Measurements from ENCODE around the gene FSD1L. TPM values are rescaled to one million over a fixed set of nuclear protein-coding genes. Genes with fewer than 3 reads are reported as not detected.

Gene FSD1L
- 1 to 10 TPM in 2 of 4 donors, under 1 TPM in 2; 0.23 to 2.2 (median 1.1) TPM for total RNA-seq

DNA sequence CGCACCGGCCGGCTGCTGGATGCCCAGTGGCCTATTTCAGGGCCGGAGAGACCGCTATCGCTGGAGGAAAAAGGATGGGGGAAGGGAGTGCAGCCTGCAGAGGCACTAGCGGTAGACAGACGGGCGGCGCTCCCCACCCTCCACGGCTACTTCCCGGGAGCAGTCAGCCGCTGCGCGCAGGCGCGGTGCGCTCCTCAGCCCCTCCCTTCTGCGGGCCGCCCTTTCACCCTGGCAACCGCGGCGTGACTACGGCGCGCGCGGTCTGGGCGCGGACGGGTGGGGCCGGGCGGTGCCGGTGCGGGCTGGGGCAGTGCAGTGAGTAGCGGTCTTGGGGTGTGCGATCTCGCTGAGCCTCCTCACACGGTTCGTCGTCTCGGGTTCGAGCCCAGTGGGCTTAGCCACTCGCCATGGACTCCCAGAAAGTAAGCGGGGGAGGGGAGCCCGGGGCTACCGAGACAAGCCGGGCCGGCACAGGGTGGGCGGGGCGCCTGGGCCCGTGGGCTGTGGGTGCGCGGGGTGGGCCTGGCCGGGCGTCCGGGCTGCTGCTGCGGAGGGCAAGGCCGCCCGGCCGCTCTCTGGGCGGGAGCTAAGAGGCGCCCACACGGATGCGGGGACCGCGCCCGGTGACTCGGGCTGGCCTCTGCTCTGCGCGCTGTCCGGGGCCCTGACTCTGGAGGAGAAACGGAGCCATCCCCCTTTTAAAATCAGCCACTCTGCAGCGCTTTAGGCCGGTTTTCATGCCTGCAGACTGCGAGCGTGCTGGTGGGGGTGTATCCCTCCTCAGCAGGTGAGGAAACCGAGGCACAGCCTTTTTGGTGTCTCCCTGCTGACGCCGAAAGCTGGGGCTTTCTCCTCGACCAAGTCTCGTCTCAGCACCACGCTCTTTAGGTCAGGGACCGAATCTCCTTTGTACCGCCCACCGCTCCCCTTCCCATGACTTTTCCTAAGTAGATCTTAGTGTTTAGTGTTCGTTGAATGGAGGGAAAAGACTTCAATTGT, at the start of gene FSD1L:
Gene FSD1L, plus strand, starts transcription at position 221 of the 999 bp plus-strand sequence. Its CDS starts 187 bp downstream, at position 408.
- WGBS, 2 donors: 2 to 3% methylated on average over 23 to 48 of the region's 87 CpGs
- H3K4me3 ChIP-seq (ENCODE audit: low read depth, poor library complexity, severe bottlenecking): peak within 1 kb of the TSS; percentile 63
- peak; percentile 81 to 98 for DNase-seq (ENCODE audit: low spot score in 2 of 2)
- no peak for TF ChIP-seq POLR2A (IDR thresholded peaks at IDR 0.05)
- TF ChIP-seq, protein P1, sequence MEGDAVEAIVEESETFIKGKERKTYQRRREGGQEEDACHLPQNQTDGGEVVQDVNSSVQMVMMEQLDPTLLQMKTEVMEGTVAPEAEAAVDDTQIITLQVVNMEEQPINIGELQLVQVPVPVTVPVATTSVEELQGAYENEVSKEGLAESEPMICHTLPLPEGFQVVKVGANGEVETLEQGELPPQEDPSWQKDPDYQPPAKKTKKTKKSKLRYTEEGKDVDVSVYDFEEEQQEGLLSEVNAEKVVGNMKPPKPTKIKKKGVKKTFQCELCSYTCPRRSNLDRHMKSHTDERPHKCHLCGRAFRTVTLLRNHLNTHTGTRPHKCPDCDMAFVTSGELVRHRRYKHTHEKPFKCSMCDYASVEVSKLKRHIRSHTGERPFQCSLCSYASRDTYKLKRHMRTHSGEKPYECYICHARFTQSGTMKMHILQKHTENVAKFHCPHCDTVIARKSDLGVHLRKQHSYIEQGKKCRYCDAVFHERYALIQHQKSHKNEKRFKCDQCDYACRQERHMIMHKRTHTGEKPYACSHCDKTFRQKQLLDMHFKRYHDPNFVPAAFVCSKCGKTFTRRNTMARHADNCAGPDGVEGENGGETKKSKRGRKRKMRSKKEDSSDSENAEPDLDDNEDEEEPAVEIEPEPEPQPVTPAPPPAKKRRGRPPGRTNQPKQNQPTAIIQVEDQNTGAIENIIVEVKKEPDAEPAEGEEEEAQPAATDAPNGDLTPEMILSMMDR (IDR thresholded peaks at IDR 0.05): no peak
- intact Hi-C loops (cut with DNase I; ENCODE audit: low total_unique reads): loop anchor here (2.0 kb wide), 1 partner anchor 73 kb away; no protein-coding TSS in a partner anchor

DNA sequence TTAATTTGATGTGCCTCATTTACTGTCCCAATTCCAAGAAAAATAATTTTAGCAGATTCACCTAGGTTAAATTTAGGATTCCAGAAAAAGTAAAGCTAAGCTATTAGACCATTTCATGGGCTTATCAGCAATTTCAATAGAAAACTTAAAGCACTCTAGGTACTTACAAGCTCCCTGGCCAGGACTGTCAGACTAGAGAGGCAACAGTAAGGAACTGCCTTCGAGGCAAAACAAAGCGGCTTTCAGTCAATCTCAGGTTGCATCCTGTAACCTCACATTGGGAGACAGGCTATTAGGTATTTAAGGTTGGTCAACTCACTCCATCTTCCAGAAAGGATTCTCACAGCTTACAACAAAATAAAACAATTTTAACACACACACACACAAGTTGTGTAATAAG, 48.7 kb upstream of the FSD1L start:
- TF ChIP-seq, protein P1 (IDR thresholded peaks at IDR 0.05): no peak
- TF ChIP-seq POLR2A (IDR thresholded peaks at IDR 0.05): no peak
- no peak overlapping the region for H3K4me3 ChIP-seq (ENCODE audit: low read depth, poor library complexity, severe bottlenecking)
- no peak for DNase-seq (ENCODE audit: low spot score in 2 of 2)
- WGBS, 2 donors: 81 to 92% methylated on average over 2 of the region's 2 CpGs
- intact Hi-C loops (cut with DNase I; ENCODE audit: low total_unique reads): no loop called here

- WGBS, 2 donors: 61 to 66% methylated on average over 3 of the region's 3 CpGs
- intact Hi-C loops (cut with DNase I; ENCODE audit: low total_unique reads): no loop called here
- no peak for DNase-seq (ENCODE audit: low spot score in 2 of 2)
- TF ChIP-seq, protein P1 (IDR thresholded peaks at IDR 0.05): no peak
- no peak for TF ChIP-seq POLR2A (IDR thresholded peaks at IDR 0.05)
- H3K4me3 ChIP-seq (ENCODE audit: low read depth, poor library complexity, severe bottlenecking): no peak overlapping the region
Measured at GRCh38 chr9:105401651-105402050, 46.2 kb upstream of the FSD1L start.

DNA sequence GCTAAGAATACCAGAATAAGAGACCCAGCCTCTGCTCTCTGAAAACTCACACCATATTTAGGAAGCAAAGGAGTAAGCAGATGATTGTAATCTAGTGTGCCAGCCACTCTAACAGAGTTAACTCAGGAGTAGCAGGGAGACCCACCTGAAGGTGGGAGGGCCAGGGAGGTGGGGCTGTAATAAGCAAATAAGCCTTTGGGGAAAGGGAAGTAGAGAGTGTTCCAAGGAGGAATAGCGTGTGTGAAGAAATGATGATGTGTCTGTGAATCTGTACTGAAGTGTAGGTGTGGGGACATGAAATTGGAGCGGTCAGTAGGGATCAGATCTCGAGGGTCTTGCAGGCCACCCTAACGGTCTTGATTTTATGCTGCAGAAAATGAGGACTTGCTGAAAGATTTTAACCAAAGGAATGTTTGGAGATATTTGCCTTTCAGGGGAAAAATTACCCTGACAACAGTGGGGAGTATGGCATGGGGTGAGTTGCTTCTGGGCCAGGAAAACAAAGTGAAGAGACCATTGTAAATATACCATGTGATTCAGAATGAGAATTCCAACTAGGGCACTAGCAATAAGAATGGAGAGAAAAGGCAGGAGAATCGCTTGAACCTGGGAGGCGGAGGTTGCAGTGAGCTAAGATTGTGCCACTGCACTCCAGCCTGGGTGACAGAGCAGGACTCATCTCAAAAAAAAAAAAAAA, 44.1 kb upstream of the FSD1L start:
- intact Hi-C loops (cut with DNase I; ENCODE audit: low total_unique reads): no loop called here
- TF ChIP-seq POLR2A (IDR thresholded peaks at IDR 0.05): no peak
- TF ChIP-seq, protein P1 (IDR thresholded peaks at IDR 0.05): no peak
- H3K4me3 ChIP-seq (ENCODE audit: low read depth, poor library complexity, severe bottlenecking): no peak overlapping the region
- WGBS, 2 donors: 70 to 76% methylated on average over 6 of the region's 6 CpGs
- no peak for DNase-seq (ENCODE audit: low spot score in 2 of 2)

DNA sequence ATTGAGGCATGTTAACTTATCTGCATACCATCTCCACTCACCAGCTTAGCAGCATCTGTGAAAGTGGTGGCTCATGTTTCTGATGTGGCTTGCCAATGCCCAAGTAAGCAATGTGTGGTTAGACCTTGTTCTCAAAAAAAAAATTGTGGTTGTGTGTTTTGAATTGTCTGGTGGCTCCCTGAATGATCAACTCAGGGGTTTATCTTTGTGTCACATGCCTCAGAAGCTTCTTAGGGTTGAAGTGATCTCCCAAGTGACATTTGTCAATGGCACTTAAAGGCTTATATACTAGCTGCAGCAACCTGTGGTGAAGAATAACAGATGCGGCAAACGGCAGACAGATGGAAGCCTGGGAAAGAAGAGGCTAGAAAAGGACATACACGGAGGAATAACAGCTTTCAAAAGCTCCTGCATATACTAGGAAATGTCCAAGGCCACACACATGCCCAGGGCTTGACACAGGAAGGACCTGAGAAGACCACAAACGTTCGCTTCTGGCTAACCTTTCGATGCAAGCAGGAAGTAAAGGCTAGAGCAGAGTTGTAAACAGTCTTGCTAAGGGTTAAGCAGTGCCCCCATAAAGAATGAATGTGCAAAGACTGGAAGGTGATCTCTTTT, 42.2 kb upstream of the FSD1L start:
- WGBS, 2 donors: 62 to 70% methylated on average over 6 of the region's 6 CpGs
- intact Hi-C loops (cut with DNase I; ENCODE audit: low total_unique reads): no loop called here
- no peak for DNase-seq (ENCODE audit: low spot score in 2 of 2)
- TF ChIP-seq POLR2A (IDR thresholded peaks at IDR 0.05): no peak
- TF ChIP-seq, protein P1 (IDR thresholded peaks at IDR 0.05): no peak
- H3K4me3 ChIP-seq (ENCODE audit: low read depth, poor library complexity, severe bottlenecking): no peak overlapping the region

Data from lower leg skin (tissue), 4 donors.